ENCODE results near the gene CD22. TPM values are rescaled to one million over a fixed set of nuclear protein-coding genes. Genes with fewer than 3 reads are reported as not detected.

The CD22 gene
- total and polyA plus RNA-seq, 10 of the 15 experiments (the other 5 are each of a cell fraction or from before 2014, with no cell fraction given) = 23.0 to 344 (median 181) TPM

DNA sequence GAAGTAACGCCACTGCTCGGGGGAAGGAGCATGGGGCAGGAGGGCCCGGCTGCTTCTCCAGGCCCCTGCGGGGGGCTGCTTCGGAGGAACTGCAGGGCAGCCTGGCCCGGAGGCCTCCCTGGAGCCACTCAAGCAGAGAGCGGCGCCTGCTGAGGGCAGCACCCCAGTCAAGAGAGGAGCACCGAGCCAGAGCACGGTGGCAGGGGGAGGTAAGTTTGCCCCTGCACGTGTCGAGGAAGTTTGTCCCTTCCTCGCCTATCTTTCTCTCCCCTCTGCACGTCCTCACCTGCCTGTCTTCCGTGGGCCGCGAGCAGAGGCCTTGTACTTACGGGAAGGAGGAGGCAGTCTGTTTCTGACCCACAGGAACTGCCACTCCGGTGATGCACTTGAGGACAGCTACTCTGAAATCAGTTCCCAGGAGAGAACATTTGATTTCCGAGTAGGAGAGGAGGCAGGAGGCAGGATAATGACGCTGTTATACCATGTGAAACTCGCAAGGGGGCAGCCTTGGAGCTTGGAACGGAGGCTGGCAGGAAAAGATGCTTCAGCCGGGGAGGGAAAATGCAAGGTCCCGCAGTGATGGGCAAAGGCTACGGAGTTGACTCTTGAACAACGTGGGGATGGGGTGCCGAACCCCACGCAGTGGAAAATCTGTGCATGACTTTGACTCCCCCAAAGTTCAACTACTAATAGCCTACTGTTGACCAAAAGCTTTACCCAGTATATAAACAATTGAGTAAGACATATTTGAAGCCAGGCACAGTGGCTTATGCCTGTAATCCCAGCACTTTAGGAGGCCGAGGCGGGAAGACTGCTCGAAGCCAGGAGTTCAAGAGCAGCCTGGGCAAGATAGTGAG is 23.7 kb downstream of the CD22 start (continued):
- TF ChIP-seq, protein P1, sequence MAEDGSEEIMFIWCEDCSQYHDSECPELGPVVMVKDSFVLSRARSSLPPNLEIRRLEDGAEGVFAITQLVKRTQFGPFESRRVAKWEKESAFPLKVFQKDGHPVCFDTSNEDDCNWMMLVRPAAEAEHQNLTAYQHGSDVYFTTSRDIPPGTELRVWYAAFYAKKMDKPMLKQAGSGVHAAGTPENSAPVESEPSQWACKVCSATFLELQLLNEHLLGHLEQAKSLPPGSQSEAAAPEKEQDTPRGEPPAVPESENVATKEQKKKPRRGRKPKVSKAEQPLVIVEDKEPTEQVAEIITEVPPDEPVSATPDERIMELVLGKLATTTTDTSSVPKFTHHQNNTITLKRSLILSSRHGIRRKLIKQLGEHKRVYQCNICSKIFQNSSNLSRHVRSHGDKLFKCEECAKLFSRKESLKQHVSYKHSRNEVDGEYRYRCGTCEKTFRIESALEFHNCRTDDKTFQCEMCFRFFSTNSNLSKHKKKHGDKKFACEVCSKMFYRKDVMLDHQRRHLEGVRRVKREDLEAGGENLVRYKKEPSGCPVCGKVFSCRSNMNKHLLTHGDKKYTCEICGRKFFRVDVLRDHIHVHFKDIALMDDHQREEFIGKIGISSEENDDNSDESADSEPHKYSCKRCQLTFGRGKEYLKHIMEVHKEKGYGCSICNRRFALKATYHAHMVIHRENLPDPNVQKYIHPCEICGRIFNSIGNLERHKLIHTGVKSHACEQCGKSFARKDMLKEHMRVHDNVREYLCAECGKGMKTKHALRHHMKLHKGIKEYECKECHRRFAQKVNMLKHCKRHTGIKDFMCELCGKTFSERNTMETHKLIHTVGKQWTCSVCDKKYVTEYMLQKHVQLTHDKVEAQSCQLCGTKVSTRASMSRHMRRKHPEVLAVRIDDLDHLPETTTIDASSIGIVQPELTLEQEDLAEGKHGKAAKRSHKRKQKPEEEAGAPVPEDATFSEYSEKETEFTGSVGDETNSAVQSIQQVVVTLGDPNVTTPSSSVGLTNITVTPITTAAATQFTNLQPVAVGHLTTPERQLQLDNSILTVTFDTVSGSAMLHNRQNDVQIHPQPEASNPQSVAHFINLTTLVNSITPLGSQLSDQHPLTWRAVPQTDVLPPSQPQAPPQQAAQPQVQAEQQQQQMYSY (CRISPR knock-in tag; IDR thresholded peaks at IDR 0.05) = no peak
- TF ChIP-seq CREM (IDR thresholded peaks at IDR 0.05; ENCODE audit: low read depth) (peak; percentile 79), TCF12 (IDR thresholded peaks at IDR 0.05; ENCODE audit: low read depth, low read length) (no peak), EP300 (IDR thresholded peaks at IDR 0.05; ENCODE audit: borderline replicate concordance in 1 of 2, control insufficient read depth in 1 of 2, low read depth in 2 of 2, low read length in 2 of 2) (no peak), NR2C1 (IDR thresholded peaks at IDR 0.05) (no peak), EGR1 (IDR thresholded peaks at IDR 0.05; ENCODE audit: borderline replicate concordance in 1 of 2, low read depth in 2 of 2, low read length in 2 of 2) (no peak), NFYB (IDR thresholded peaks at IDR 0.05; ENCODE audit: insufficient read depth, low read depth, low read length) (no peak), NFYA (IDR thresholded peaks at IDR 0.05; ENCODE audit: borderline replicate concordance, low read depth, low read length) (no peak), TAF1 (IDR thresholded peaks at IDR 0.05; ENCODE audit: borderline replicate concordance, low read depth, low read length) (0 out of 2 replicates have a peak, but pooled peaks have one; percentile 20), ETV6 (conservative IDR thresholded peaks at IDR 0.05 in 1 of 2, IDR thresholded peaks at IDR 0.05 in 1 of 2; ENCODE audit: borderline replicate concordance in 1 of 2, low read depth in 1 of 2) (peak in 1 of 2 experiments; percentile 73; a peak in 2 of 4 replicates), NFIC (IDR thresholded peaks at IDR 0.05; ENCODE audit: low read depth, low read length) (no peak), POLR2AphosphoS5 (IDR thresholded peaks at IDR 0.05; ENCODE audit: low read length) (no peak), KLF5 (IDR thresholded peaks at IDR 0.05; ENCODE audit: partially characterized antibody) (no peak), EZH2 (IDR thresholded peaks at IDR 0.05; ENCODE audit: borderline replicate concordance, control insufficient read depth, low read depth, low read length) (no peak), ESRRA (IDR thresholded peaks at IDR 0.05; ENCODE audit: low read length) (no peak), NBN (IDR thresholded peaks at IDR 0.05) (peak; percentile 79; the same call in 1 of the 2 replicates)
- TF ChIP-seq, protein P2, sequence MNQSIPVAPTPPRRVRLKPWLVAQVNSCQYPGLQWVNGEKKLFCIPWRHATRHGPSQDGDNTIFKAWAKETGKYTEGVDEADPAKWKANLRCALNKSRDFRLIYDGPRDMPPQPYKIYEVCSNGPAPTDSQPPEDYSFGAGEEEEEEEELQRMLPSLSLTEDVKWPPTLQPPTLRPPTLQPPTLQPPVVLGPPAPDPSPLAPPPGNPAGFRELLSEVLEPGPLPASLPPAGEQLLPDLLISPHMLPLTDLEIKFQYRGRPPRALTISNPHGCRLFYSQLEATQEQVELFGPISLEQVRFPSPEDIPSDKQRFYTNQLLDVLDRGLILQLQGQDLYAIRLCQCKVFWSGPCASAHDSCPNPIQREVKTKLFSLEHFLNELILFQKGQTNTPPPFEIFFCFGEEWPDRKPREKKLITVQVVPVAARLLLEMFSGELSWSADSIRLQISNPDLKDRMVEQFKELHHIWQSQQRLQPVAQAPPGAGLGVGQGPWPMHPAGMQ (IDR thresholded peaks at IDR 0.05; ENCODE audit: borderline replicate concordance) = no peak
- TF ChIP-seq, protein P3, sequence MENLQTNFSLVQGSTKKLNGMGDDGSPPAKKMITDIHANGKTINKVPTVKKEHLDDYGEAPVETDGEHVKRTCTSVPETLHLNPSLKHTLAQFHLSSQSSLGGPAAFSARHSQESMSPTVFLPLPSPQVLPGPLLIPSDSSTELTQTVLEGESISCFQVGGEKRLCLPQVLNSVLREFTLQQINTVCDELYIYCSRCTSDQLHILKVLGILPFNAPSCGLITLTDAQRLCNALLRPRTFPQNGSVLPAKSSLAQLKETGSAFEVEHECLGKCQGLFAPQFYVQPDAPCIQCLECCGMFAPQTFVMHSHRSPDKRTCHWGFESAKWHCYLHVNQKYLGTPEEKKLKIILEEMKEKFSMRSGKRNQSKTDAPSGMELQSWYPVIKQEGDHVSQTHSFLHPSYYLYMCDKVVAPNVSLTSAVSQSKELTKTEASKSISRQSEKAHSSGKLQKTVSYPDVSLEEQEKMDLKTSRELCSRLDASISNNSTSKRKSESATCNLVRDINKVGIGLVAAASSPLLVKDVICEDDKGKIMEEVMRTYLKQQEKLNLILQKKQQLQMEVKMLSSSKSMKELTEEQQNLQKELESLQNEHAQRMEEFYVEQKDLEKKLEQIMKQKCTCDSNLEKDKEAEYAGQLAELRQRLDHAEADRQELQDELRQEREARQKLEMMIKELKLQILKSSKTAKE (IDR thresholded peaks at IDR 0.05; ENCODE audit: low read depth, poor library complexity, severe bottlenecking) = peak; percentile 49
